ENCODE results near the gene GCLC.

GCLC gene

DNA sequence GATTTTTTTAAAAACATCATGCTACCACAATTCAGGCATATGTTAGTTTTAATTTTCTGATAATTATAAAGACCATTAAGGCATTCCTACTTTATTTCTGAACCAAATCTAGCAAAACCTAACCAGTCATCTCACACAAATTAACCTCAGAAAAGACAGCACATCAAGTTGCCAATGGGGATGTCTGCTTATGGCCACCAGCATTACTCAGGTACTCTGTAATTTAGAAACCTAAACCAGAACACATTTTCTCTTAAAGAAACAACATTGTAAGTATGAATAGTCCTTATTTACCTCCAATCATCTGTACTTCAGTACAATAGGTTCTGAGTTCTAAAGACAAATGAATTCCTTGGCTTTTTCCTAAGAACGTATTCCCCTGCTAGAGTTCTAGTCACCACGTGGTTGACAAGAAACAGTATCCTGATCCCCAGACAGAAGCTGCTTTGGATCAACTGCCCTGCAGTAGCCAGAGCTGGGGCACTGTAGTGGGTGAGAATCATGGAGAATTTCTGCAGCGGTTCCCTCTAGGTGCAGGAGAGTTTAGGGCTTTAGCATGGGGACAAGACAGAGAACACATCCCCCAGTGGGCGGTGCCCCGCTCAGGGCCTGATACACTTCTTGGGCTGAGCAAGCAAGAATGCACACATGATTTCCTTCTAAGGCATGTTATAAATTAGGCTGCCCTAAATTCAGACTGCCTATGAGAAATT is 15.4 kb downstream of the GCLC start:
- DNase-seq (ENCODE audit: low read depth, low spot score): no peak
- no peak overlapping the region for H3K4me3 ChIP-seq (ENCODE audit: low read length)

DNA sequence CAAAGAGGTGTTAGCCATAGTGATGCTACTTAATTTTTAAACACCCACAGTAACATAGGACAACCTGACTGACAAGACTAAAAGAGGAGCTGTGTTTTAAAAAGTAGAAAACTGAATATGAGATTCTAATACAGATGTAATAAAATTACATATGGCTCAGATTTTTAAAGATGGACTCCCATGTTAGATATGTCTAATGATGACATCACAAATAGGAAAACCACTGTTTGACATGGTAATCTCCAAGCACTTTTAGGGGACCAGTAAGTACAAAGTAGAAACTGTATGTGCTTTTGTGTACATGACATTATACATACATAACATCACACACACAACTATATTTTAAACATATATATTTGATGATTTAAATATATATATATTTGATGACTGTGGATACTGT is 16.8 kb downstream of the GCLC start:
- no peak for DNase-seq (ENCODE audit: low read depth, low spot score)
- H3K4me3 ChIP-seq (ENCODE audit: low read length): no peak overlapping the region

DNA sequence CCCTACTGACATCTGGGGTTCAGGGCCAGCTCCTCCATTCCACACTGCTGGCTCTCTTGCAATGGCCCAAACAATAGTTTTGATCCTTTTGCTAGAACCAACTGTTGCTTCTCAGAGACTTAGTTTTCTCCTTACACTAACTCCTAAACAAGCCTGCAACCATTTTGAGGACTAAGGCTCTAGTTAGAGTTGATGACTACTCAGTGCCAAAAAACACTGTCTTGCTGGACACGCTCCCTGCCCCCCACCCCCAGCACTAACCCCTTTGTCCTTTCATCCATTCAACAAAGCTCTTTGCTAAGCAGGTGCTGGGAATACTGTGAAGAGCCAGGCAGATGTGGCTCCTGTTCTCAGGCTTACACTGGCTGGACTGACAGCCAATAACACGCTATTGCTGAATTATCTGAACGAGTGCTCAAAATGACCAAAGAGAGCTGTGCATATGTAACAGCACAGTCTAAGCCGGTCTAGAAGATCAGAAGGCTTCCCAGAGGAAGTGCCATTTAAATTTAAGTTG is 17.6 kb downstream of the GCLC start:
- no peak overlapping the region for H3K4me3 ChIP-seq (ENCODE audit: low read length)
- DNase-seq (ENCODE audit: low read depth, low spot score): no peak

DNA sequence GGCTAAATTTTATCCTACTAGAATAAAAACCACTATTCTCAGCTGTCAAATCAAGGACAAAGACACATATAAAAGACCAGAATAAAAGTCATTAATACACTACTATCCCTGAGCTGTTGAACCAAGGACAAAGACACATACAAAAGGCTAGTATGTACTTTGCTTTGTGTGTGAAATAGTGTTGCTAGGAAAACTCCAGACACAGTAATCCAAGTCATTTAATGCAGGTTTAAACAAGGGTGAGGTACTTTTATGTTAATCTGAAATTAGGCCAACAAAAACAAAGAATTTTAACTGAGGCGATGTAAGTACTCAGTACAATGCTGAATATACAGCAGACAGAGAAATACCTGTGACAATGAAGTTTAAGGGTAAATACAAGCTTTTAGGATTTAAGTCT is 18.9 kb downstream of the GCLC start:
- no peak for DNase-seq (ENCODE audit: low read depth, low spot score)
- H3K4me3 ChIP-seq (ENCODE audit: low read length): no peak overlapping the region

- H3K4me3 ChIP-seq (ENCODE audit: low read length): no peak overlapping the region
- no peak for DNase-seq (ENCODE audit: low read depth, low spot score)
Measured at GRCh38 chr6:53524455-53524815, 20.5 kb downstream of the GCLC start.

DNA sequence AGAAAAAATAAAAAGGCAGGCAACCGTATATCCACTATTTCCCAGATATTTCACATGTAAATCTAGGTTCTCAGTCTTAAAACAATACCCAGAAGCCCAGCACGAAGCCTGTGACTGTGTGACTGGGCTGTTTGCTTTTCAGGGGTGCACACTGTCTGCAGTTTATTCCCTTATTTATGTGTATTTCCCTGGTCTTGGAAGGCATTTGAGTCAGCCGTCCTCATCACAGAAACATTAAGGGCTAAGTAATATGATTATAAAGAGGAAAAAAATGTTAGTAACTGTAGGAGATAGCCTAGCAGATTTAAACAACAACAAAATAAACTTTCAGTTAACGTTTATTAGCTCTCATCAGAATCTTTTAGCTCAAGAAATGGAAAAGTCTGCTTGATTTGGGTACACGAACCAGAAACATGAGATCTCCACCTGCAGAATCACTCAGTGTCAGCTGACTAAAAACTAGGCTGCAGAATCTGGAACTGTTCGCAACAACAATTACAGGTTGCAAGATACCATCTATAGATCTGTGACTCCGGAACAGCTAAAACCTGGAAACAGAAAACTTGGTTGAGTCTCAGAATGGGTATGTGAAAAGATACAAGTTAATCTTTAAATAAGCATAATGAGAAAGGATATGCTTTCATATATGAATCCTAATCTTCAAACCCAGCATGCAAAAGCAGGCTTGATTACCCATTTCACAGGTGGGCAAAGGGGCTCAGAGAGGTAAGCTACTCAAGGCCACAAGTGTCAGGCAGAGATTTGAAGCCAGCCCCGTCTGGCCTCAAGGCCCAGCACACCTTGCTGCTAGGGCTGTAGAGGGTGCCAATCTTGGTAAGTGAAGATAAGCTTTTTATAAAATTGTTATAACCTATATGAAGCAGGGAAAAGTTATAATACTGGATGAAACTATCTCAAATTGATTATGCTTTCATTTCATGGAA is 21.1 kb downstream of the GCLC start:
- H3K4me3 ChIP-seq (ENCODE audit: low read length): no peak overlapping the region
- no peak for DNase-seq (ENCODE audit: low read depth, low spot score)

GRCh38 chr6:53520320-53520928 is 24.5 kb downstream of the GCLC start:
- no peak for DNase-seq (ENCODE audit: low read depth, low spot score)
- H3K4me3 ChIP-seq (ENCODE audit: low read length): no peak overlapping the region

DNA sequence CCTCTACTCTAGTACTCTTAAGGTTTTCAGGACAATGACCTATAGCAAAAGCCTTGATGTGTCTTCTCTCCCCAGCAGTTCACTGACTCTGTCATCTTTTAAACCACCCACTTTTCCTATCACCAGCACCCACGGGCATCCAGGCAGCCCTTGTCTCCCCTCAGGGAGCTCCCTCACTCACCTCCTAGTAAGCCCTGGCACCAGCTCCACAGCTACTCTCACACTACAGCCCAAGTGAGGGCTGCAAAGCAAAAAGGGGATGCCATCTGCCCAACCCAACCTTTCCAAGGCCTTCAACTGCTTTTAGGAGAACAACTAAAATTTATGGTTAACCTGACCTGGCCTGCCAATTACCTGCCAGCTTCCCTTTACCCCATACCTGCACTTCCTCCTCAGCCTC is 26.0 kb downstream of the GCLC start:
- H3K4me3 ChIP-seq (ENCODE audit: low read length): no peak overlapping the region
- DNase-seq (ENCODE audit: low read depth, low spot score): no peak

DNA sequence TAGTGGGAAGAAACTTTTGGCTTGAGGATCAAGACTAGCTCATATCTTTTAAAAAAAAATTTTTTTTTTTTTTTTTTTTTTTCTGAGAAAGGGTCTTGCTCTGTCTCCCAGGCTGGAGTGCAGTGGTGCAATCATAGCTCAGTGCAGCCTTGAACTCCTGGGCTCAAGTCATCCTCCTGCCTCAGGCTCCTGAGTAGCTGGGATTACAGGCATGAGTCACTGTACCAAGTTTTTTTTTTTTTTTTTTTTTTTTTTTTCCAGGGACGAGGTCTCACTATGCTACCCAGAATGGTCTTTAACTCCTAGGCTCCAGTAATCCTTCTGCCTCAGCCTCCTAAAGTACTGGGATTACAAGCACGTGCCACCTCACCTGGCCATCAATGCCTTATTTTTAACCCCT is 27.9 kb downstream of the GCLC start:
- no peak overlapping the region for H3K4me3 ChIP-seq (ENCODE audit: low read length)
- DNase-seq (ENCODE audit: low read depth, low spot score): no peak

GRCh38 chr6:53514677-53515076 is 30.2 kb downstream of the GCLC start:
- no peak for DNase-seq (ENCODE audit: low read depth, low spot score)
- no peak overlapping the region for H3K4me3 ChIP-seq (ENCODE audit: low read length)

- no peak overlapping the region for H3K4me3 ChIP-seq (ENCODE audit: low read length)
- DNase-seq (ENCODE audit: low read depth, low spot score): no peak
Measured at GRCh38 chr6:53513519-53513966, 31.4 kb downstream of the GCLC start.

- DNase-seq (ENCODE audit: low read depth, low spot score): no peak
- no peak overlapping the region for H3K4me3 ChIP-seq (ENCODE audit: low read length)
Measured at GRCh38 chr6:53513056-53513455, 31.8 kb downstream of the GCLC start.

DNA sequence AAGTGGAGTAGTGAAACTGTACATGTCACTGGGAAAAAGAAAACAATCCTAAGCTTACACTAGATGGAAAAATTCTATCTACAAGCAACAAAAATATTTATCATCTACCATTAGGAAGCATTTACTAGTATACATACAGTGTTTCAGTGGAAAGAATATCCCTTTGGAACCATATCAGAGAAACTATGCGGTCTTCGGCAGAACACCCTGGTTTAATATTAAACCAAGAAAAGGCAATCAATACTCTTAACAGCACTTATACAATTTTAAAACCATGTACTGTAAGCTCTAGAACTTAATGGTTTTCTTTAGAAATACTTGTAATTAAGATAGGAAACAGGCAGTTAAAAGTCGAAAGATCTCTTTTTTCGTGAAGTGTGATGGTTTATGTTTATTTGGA is 32.3 kb downstream of the GCLC start:
- DNase-seq (ENCODE audit: low read depth, low spot score): no peak
- H3K4me3 ChIP-seq (ENCODE audit: low read length): no peak overlapping the region

DNA sequence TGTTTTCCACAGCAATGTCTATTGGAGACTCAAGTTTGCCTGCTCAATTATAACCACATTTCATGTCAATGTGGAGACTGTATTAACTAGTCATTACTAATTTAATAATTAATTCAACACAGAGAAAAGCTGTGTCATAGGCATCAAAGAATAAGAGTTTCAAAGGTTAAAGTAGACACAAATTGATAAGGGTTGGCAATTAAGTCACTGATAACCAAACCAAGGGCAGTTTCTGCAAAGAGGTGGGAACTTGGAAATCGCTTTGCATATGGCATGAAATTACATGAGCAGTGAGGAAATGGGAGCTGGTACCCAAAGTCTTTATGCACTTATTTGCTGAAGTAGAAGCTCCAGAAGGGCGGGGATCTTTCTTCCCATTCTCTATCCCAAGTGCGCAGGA is 34.2 kb downstream of the GCLC start:
- H3K4me3 ChIP-seq (ENCODE audit: low read length): no peak overlapping the region
- DNase-seq (ENCODE audit: low read depth, low spot score): no peak

- no peak for DNase-seq (ENCODE audit: low read depth, low spot score)
- H3K4me3 ChIP-seq (ENCODE audit: low read length): no peak overlapping the region
Measured at GRCh38 chr6:53506872-53507271, 38.0 kb downstream of the GCLC start.

GRCh38 chr6:53504512-53504911 is 40.4 kb downstream of the GCLC start:
- DNase-seq (ENCODE audit: low read depth, low spot score): no peak
- no peak overlapping the region for H3K4me3 ChIP-seq (ENCODE audit: low read length)

DNA sequence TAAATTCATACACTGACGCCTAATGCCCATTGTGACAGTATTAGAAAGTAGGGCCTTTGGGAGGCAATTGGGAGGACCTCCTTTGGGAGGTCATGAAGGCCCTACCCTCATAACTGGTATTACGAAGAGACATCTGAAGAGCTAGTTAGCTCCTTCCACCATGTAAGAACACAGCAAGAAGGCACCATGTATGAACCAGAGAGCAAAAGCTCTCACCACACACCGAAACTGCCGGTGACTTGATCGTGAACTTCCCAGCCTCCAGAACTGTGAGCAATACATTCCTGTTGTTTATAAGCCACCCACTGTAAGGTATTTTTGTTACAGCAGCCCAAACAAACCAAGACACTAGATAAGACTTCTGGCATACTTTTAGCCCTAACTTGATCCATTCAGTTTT is 41.8 kb downstream of the GCLC start:
- no peak for DNase-seq (ENCODE audit: low read depth, low spot score)
- no peak overlapping the region for H3K4me3 ChIP-seq (ENCODE audit: low read length)

- no peak overlapping the region for H3K4me3 ChIP-seq (ENCODE audit: low read length)
- no peak for DNase-seq (ENCODE audit: low read depth, low spot score)
Measured at GRCh38 chr6:53501432-53501831, 43.5 kb downstream of the GCLC start.

GRCh38 chr6:53500095-53500494 is 44.8 kb downstream of the GCLC start:
- DNase-seq (ENCODE audit: low read depth, low spot score): no peak
- no peak overlapping the region for H3K4me3 ChIP-seq (ENCODE audit: low read length)

DNA sequence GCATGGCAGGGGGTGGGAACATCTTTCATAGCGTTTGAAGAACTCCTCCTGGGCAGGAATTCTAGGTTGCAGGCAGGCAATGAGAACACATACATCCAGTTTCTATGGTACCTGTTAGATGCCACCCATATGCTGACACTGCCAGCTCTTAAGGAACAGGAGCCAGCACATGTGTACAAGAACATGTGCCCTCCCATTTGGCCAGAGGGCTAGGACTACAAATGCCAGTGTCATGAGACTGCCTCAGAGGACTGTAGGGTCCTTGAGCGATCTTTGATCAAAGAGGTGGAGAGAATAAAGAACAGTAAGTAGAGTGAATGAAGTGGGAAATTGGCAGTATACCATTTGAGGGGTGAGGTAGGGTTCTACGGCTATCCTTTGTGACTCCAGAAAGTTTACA is 45.8 kb downstream of the GCLC start:
- H3K4me3 ChIP-seq (ENCODE audit: low read length): no peak overlapping the region
- no peak for DNase-seq (ENCODE audit: low read depth, low spot score)
